PC-3 (cell line): ENCODE measurements around the gene PTPRD. TPM values are rescaled to one million over a fixed set of nuclear protein-coding genes. Genes with fewer than 3 reads are reported as not detected.
"Not testable (repeated sequence)": the region's sequence is repeated elsewhere in the genome, so short reads cannot be mapped to it uniquely, and the experiment has no call there.

ENCODE experiments used
- ATAC-seq: fragments of 200-7000 bp; cut with Tn5 transposase; 2 replicates; pipeline ENCODE4 v1.9.1; 2020; ENCODE audit warnings: mild to moderate bottlenecking, moderate library complexity
- BruUV-seq: library from RNA; stranded (reverse); fragments of 400-500 nt; replicated peaks from 2 replicates; lab custom pipeline; 2021; lab: Mats Ljungman, UMichigan
- CTCF ChIA-PET: fragments of 300-600 bp; sonication (Branson Sonifier 250); formaldehyde crosslinking; loops from one replicate; lab custom pipeline; 2022; ENCODE audit warnings: antibody characterized with exemption; lab: Charles Lee
- POLR2A ChIA-PET: fragments of 300-600 bp; sonication (Branson Sonifier 250); formaldehyde crosslinking; loops from one replicate; lab custom pipeline; 2022; ENCODE audit warnings: antibody characterized with exemption; ENCODE audit not compliant: unreplicated experiment; lab: Charles Lee
- DNase-seq: peaks from one replicate; pipeline ENCODE4 v3.0.0-alpha.2; 2015
- H2AFZ ChIP-seq: fragments of 300-600 bp; sonication (generic); 2 replicates; pipeline ENCODE4 v1.6.0; 2016; ENCODE audit warnings: antibody characterized with exemption, low read length
- H3F3A ChIP-seq: fragments of 300-600 bp; sonication (generic); one replicate; pipeline ENCODE4 v1.6.0; 2017; ENCODE audit warnings: antibody characterized with exemption, low read length, control low read depth, mild to moderate bottlenecking; ENCODE audit not compliant: unreplicated experiment
- H3K27ac ChIP-seq: fragments of 300-600 bp; sonication (generic); 2 replicates; pipeline ENCODE4 v1.5.1; 2016; ENCODE audit warnings: mild to moderate bottlenecking, low read length
- H3K27me3 ChIP-seq: fragments of 300-600 bp; sonication (generic); 2 replicates; pipeline ENCODE4 v1.6.1; 2016; ENCODE audit warnings: low read length, mixed read lengths
- H3K36me3 ChIP-seq: fragments of 300-600 bp; sonication (generic); 2 replicates; pipeline ENCODE4 v1.6.1; 2016; ENCODE audit warnings: low read depth, mixed run types, low read length, mixed read lengths
- H3K4me1 ChIP-seq: fragments of 300-600 bp; sonication (generic); 2 replicates; pipeline ENCODE4 v1.5.1; 2016; ENCODE audit warnings: low read length; ENCODE audit not compliant: insufficient read depth
- H3K4me2 ChIP-seq: fragments of 300-600 bp; sonication (generic); 2 replicates; pipeline ENCODE4 v1.6.0; 2016; ENCODE audit warnings: low read length
- H3K4me3 ChIP-seq: fragments of 300-600 bp; sonication (generic); 2 replicates; pipeline ENCODE4 v1.5.1; 2016; ENCODE audit warnings: mild to moderate bottlenecking, low read length, mixed read lengths
- H3K79me2 ChIP-seq: fragments of 300-600 bp; sonication (generic); 2 replicates; pipeline ENCODE4 v1.6.1; 2017; ENCODE audit warnings: low read length, mixed read lengths
- H3K9ac ChIP-seq: fragments of 300-600 bp; sonication (generic); 2 replicates; pipeline ENCODE4 v1.6.0; 2016; ENCODE audit warnings: mild to moderate bottlenecking, low read length
- H3K9me2 ChIP-seq: fragments of 300-600 bp; sonication (generic); replicated peaks from 2 replicates; pipeline ENCODE4 v1.6.1; 2016; ENCODE audit warnings: mixed run types, low read length, mixed read lengths
- H3K9me3 ChIP-seq: fragments of 300-600 bp; sonication (generic); 2 replicates; pipeline ENCODE4 v1.6.1; 2016; ENCODE audit warnings: low read length, mixed read lengths
- H4K20me1 ChIP-seq: fragments of 300-600 bp; sonication (generic); 2 replicates; pipeline ENCODE4 v1.6.1; 2016; ENCODE audit warnings: low read length, mixed read lengths
- CTCF ChIP-seq: fragments of 300-600 bp; sonication (generic); conservative IDR thresholded peaks from 2 replicates; pipeline ENCODE4 v1.5.1; 2017; ENCODE audit warnings: antibody characterized with exemption, low read depth, mild to moderate bottlenecking, low read length
- EZH2 ChIP-seq: fragments of 300-600 bp; sonication (generic); IDR thresholded peaks from one replicate; pipeline ENCODE4 v1.6.1; 2017; ENCODE audit warnings: antibody characterized with exemption, mild to moderate bottlenecking, low read length; ENCODE audit not compliant: unreplicated experiment
- EZH2phosphoT487 ChIP-seq: fragments of 300-600 bp; sonication (generic); IDR thresholded peaks from 2 replicates; pipeline ENCODE4 v1.6.1; 2018; ENCODE audit warnings: mild to moderate bottlenecking, antibody characterized with exemption, low read length, borderline replicate concordance
- intact Hi-C: fragments of 100-400 bp; cut with micrococcal nuclease; formaldehyde crosslinking; loops from 2 replicates; pipeline ENCODE4 v1.9.0; 2023
- total RNA-seq: library from RNA; depleted of rRNA; stranded (reverse); fragments of >200 nt; gene quantifications from 2 replicates; pipeline ENCODE4 v1.2.3, GENCODE V29; 2014

The PTPRD gene
- total RNA-seq, 1 experiment from 2014 or later: not detected

- no peak overlapping the region for H3K9ac ChIP-seq
- no peaks in the 10 kb centered on the region for H3K4me1 ChIP-seq
- POLR2A ChIA-PET: no interaction called here
- H3K4me2 ChIP-seq: no peak overlapping the region
- intact Hi-C loops: no loop called here
- H2AFZ ChIP-seq: no peak overlapping the region
- H3K36me3 ChIP-seq: no peaks in the 10 kb centered on the region
- no peaks in the 10 kb centered on the region for H3K79me2 ChIP-seq
- H4K20me1 ChIP-seq: no peaks in the 10 kb centered on the region
- no peaks in the 10 kb centered on the region for H3K27me3 ChIP-seq
- no peak for DNase-seq
- no peak for ATAC-seq
- H3K9me3 ChIP-seq: no peaks in the 10 kb centered on the region
- TF ChIP-seq EZH2phosphoT487 (no peak), CTCF (no peak), EZH2 (no peak)
- no peak overlapping the region for H3K27ac ChIP-seq
- H3F3A ChIP-seq: no peaks in the 10 kb centered on the region
- CTCF ChIA-PET: no interaction called here
- H3K9me2 ChIP-seq: no peaks in the 10 kb centered on the region
- no peak overlapping the region for H3K4me3 ChIP-seq
- BruUV-seq: no TSS peak
Observed at GRCh38 chr9:9002826-9003583, 1609.8 kb downstream of the PTPRD start.

- Histone ChIP-seq H3F3A (no peaks in the 10 kb centered on the region), H3K27me3 (no peaks in the 10 kb centered on the region), H3K79me2 (no peaks in the 10 kb centered on the region), H3K9ac (no peak overlapping the region), H2AFZ (no peak overlapping the region), H3K9me3 (no peaks in the 10 kb centered on the region), H4K20me1 (no peaks in the 10 kb centered on the region), H3K36me3 (no peaks in the 10 kb centered on the region), H3K9me2 (no peaks in the 10 kb centered on the region), H3K4me2 (no peak overlapping the region), H3K4me3 (no peak overlapping the region), H3K4me1 (no peaks in the 10 kb centered on the region), H3K27ac (no peak overlapping the region)
- POLR2A ChIA-PET: no interaction called here
- DNase-seq: no peak
- no peak for TF ChIP-seq CTCF
- no peak for TF ChIP-seq EZH2phosphoT487
- no peak for TF ChIP-seq EZH2
- no peak for ATAC-seq
- no TSS peak for BruUV-seq
- CTCF ChIA-PET: no interaction called here
- intact Hi-C loops: no loop called here
Observed at GRCh38 chr9:8980496-8981013, 1632.2 kb downstream of the PTPRD start.

GRCh38 chr9:8978334-8978733 is 1634.5 kb downstream of the PTPRD start:
- no peaks in the 10 kb centered on the region for H3K79me2 ChIP-seq
- no peak for TF ChIP-seq EZH2
- TF ChIP-seq EZH2phosphoT487: no peak
- no peak for TF ChIP-seq CTCF
- no peak overlapping the region for H3K27ac ChIP-seq
- intact Hi-C loops: no loop called here
- ChIA-PET CTCF (no interaction called here), POLR2A (no interaction called here)
- H2AFZ ChIP-seq: no peak overlapping the region
- DNase-seq (no peak), ATAC-seq (no peak)
- BruUV-seq: no TSS peak
- H3K4me2 ChIP-seq: no peak overlapping the region
- H3K9me3 ChIP-seq: no peaks in the 10 kb centered on the region
- no peaks in the 10 kb centered on the region for H3K36me3 ChIP-seq
- H3K27me3 ChIP-seq: no peaks in the 10 kb centered on the region
- no peaks in the 10 kb centered on the region for H4K20me1 ChIP-seq
- H3K4me3 ChIP-seq: no peak overlapping the region
- H3K9ac ChIP-seq: no peak overlapping the region
- H3K9me2 ChIP-seq: no peaks in the 10 kb centered on the region
- H3F3A ChIP-seq: no peaks in the 10 kb centered on the region
- no peaks in the 10 kb centered on the region for H3K4me1 ChIP-seq

GRCh38 chr9:8968350-8968749 is 1644.5 kb downstream of the PTPRD start:
- H3K4me1 ChIP-seq, H3K4me3 ChIP-seq, H2AFZ ChIP-seq, H4K20me1 ChIP-seq, H3F3A ChIP-seq, CTCF ChIA-PET, intact Hi-C loops, H3K79me2 ChIP-seq, H3K4me2 ChIP-seq, H3K9me2 ChIP-seq, H3K36me3 ChIP-seq, H3K27ac ChIP-seq, H3K9ac ChIP-seq, POLR2A ChIA-PET, ATAC-seq, DNase-seq, BruUV-seq, H3K27me3 ChIP-seq, H3K9me3 ChIP-seq: not testable (repeated sequence)
